SIG-M5 (cell line): ENCODE results near the gene ADCY5.

Experiments
- DNase-seq: peaks from one replicate; lab custom pipeline; 2025; lab: John Stamatoyannopoulos, UW

The ADCY5 gene

GRCh38 chr3:123429362-123430125 lies 19.3 kb downstream of the ADCY5 start:
- DNase-seq = no peak

- DNase-seq = no peak
Measured at GRCh38 chr3:123424999-123425712, 23.7 kb downstream of the ADCY5 start.

GRCh38 chr3:123424321-123424998 lies 24.4 kb downstream of the ADCY5 start:
- no peak for DNase-seq

- DNase-seq = no peak
Measured at GRCh38 chr3:123423806-123424205, 25.1 kb downstream of the ADCY5 start.

GRCh38 chr3:123423031-123423430 lies 25.9 kb downstream of the ADCY5 start:
- DNase-seq = no peak

- DNase-seq = no peak
Measured at GRCh38 chr3:123422457-123422856, 26.4 kb downstream of the ADCY5 start.

- no peak for DNase-seq
Measured at GRCh38 chr3:123421353-123422174, 27.3 kb downstream of the ADCY5 start.

- no peak for DNase-seq
Measured at GRCh38 chr3:123420416-123420968, 28.4 kb downstream of the ADCY5 start.

GRCh38 chr3:123419850-123420297 lies 29.0 kb downstream of the ADCY5 start:
- no peak for DNase-seq

- DNase-seq = no peak
Measured at GRCh38 chr3:123419181-123419849, 29.6 kb downstream of the ADCY5 start.

GRCh38 chr3:123416647-123417046 lies 32.2 kb downstream of the ADCY5 start:
- DNase-seq = no peak

- DNase-seq = no peak
Measured at GRCh38 chr3:123416173-123416572, 32.7 kb downstream of the ADCY5 start.

- DNase-seq = no peak
Measured at GRCh38 chr3:123414973-123415775, 33.7 kb downstream of the ADCY5 start.

- no peak for DNase-seq
Measured at GRCh38 chr3:123412811-123413604, 35.9 kb downstream of the ADCY5 start.

- no peak for DNase-seq
Measured at GRCh38 chr3:123412076-123412475, 36.8 kb downstream of the ADCY5 start.

- no peak for DNase-seq
Measured at GRCh38 chr3:123411340-123412040, 37.4 kb downstream of the ADCY5 start.

- DNase-seq = no peak
Measured at GRCh38 chr3:123410149-123410515, 38.8 kb downstream of the ADCY5 start.

GRCh38 chr3:123409443-123410148 lies 39.3 kb downstream of the ADCY5 start:
- DNase-seq = no peak
